Ectodermal cell (in vitro differentiated cells): ENCODE measurements around the gene RWDD1.
"Not testable (repeated sequence)": the region's sequence is repeated elsewhere in the genome, so short reads cannot be mapped to it uniquely, and the experiment has no call there.

ENCODE experiments used
- H3K27ac ChIP-seq: 2 replicates; pipeline ENCODE4 v1.7.0; 2013; ENCODE audit warnings: mild to moderate bottlenecking, low read depth, low read length; ENCODE audit not compliant: insufficient read depth, poor library complexity, severe bottlenecking
- H3K27me3 ChIP-seq: 2 replicates; pipeline ENCODE4 v1.7.0; 2013; ENCODE audit warnings: mild to moderate bottlenecking, low read length; ENCODE audit not compliant: insufficient read depth, control insufficient read depth, poor library complexity, severe bottlenecking
- H3K36me3 ChIP-seq: one replicate; pipeline ENCODE4 v1.7.0; 2013; ENCODE audit warnings: low read length; ENCODE audit not compliant: control insufficient read depth, insufficient read depth
- H3K4me1 ChIP-seq: one replicate; pipeline ENCODE4 v1.7.0; 2013; ENCODE audit warnings: low read length; ENCODE audit not compliant: control insufficient read depth, insufficient read depth
- H3K4me3 ChIP-seq: 2 replicates; pipeline ENCODE4 v1.7.0; 2013; ENCODE audit warnings: low read depth, low read length, control low read depth; ENCODE audit not compliant: insufficient read depth
- H3K9me3 ChIP-seq: 2 replicates; pipeline ENCODE4 v1.7.0; 2013; ENCODE audit warnings: mild to moderate bottlenecking, low read length, moderate library complexity; ENCODE audit not compliant: control insufficient read depth
- WGBS, 2 experiments: methylation state at CpG; one replicate each; pipeline ENCODE4 v1.1.7; 2013; ENCODE audit warnings: missing lambda C conversion rate in 2 of 2; 5-methylcytosine and 5-hydroxymethylcytosine counted together

Gene RWDD1

GRCh38 chr6:116604868-116605267, 33.6 kb downstream of the RWDD1 start:
- not testable (repeated sequence) for H3K4me3 ChIP-seq, H3K36me3 ChIP-seq, H3K27me3 ChIP-seq, H3K27ac ChIP-seq, H3K4me1 ChIP-seq, H3K9me3 ChIP-seq
- WGBS, 2 experiments, result 82 to 94% methylated on average over 3 of the region's 3 CpGs

GRCh38 chr6:116605935-116606334, 34.6 kb downstream of the RWDD1 start:
- no peak overlapping the region for H3K4me3 ChIP-seq
- 92 to 99% methylated on average over 4 of the region's 4 CpGs for WGBS, 2 experiments
- no peaks in the 10 kb centered on the region for H3K36me3 ChIP-seq
- no peaks in the 10 kb centered on the region for H3K9me3 ChIP-seq
- peaks cover under 1% of the 10 kb centered on the region for H3K4me1 ChIP-seq
- H3K27ac ChIP-seq, result no peak overlapping the region
- no peaks in the 10 kb centered on the region for H3K27me3 ChIP-seq

- Histone ChIP-seq H3K27me3 (no peaks in the 10 kb centered on the region), H3K4me3 (no peak overlapping the region), H3K27ac (no peak overlapping the region), H3K4me1 (peaks cover 4% of the 10 kb centered on the region), H3K9me3 (no peaks in the 10 kb centered on the region), H3K36me3 (no peaks in the 10 kb centered on the region)
- WGBS, 2 experiments, result 30 to 48% methylated on average over 3 to 4 of the region's 4 CpGs
Observed at GRCh38 chr6:116611056-116611455, 39.8 kb downstream of the RWDD1 start.

GRCh38 chr6:116615937-116616736, 44.8 kb downstream of the RWDD1 start, which contains the start of gene RSPH4A:
Gene RSPH4A (plus strand): TSS chr6:116616479. CDS start chr6:116616624, 145 bp downstream.
- peaks cover 23% of the 10 kb centered on the region for H3K27me3 ChIP-seq
- peak within 1 kb of the TSS; percentile 55 for H3K4me3 ChIP-seq
- peak within 1 kb of the TSS; percentile 79 for H3K27ac ChIP-seq
- H3K9me3 ChIP-seq, result no peaks in the 10 kb centered on the region
- no peaks in the 10 kb centered on the region for H3K36me3 ChIP-seq
- H3K4me1 ChIP-seq, result peaks cover 1% of the 10 kb centered on the region
- 1% methylated on average over 29 of the region's 29 CpGs for WGBS, 2 experiments

GRCh38 chr6:116616737-116617053, 45.4 kb downstream of the RWDD1 start:
- H3K36me3 ChIP-seq, result no peaks in the 10 kb centered on the region
- peaks cover 23% of the 10 kb centered on the region for H3K27me3 ChIP-seq
- H3K4me3 ChIP-seq, result peak overlapping the region; percentile 55
- H3K4me1 ChIP-seq, result no peaks in the 10 kb centered on the region
- H3K9me3 ChIP-seq, result no peaks in the 10 kb centered on the region
- peak overlapping the region; percentile 27 for H3K27ac ChIP-seq
- WGBS, 2 experiments, result 3 to 5% methylated on average over 16 of the region's 16 CpGs

- H3K27me3 ChIP-seq, result no peaks in the 10 kb centered on the region
- no peaks in the 10 kb centered on the region for H3K4me1 ChIP-seq
- no peaks in the 10 kb centered on the region for H3K9me3 ChIP-seq
- H3K36me3 ChIP-seq, result no peaks in the 10 kb centered on the region
- H3K4me3 ChIP-seq, result no peak overlapping the region
- no peak overlapping the region for H3K27ac ChIP-seq
- WGBS, 2 experiments, result 69 to 74% methylated on average over 2 of the region's 3 CpGs
Observed at GRCh38 chr6:116624036-116624805, 52.9 kb downstream of the RWDD1 start.

- Histone ChIP-seq H3K36me3 (no peaks in the 10 kb centered on the region), H3K4me3 (no peak overlapping the region), H3K27ac (no peak overlapping the region), H3K4me1 (no peaks in the 10 kb centered on the region), H3K27me3 (no peaks in the 10 kb centered on the region), H3K9me3 (no peaks in the 10 kb centered on the region)
- 97 to 99% methylated on average over 3 of the region's 3 CpGs for WGBS, 2 experiments
Observed at GRCh38 chr6:116625872-116626271, 54.6 kb downstream of the RWDD1 start.

- Histone ChIP-seq H3K4me3 (no peak overlapping the region), H3K36me3 (peaks cover 4% of the 10 kb centered on the region), H3K27ac (no peak overlapping the region), H3K4me1 (no peaks in the 10 kb centered on the region), H3K27me3 (no peaks in the 10 kb centered on the region), H3K9me3 (no peaks in the 10 kb centered on the region)
- 76 to 87% methylated on average over 4 of the region's 5 CpGs for WGBS, 2 experiments
Observed at GRCh38 chr6:116629563-116629981, 58.3 kb downstream of the RWDD1 start.

- peaks cover 4% of the 10 kb centered on the region for H3K36me3 ChIP-seq
- H3K9me3 ChIP-seq, result no peaks in the 10 kb centered on the region
- no peak overlapping the region for H3K4me3 ChIP-seq
- no peaks in the 10 kb centered on the region for H3K27me3 ChIP-seq
- no peaks in the 10 kb centered on the region for H3K4me1 ChIP-seq
- H3K27ac ChIP-seq, result no peak overlapping the region
- 88 to 94% methylated on average over 5 of the region's 5 CpGs for WGBS, 2 experiments
Observed at GRCh38 chr6:116631379-116631990, 60.2 kb downstream of the RWDD1 start.

- Histone ChIP-seq H3K36me3 (peaks cover 4% of the 10 kb centered on the region), H3K4me1 (no peaks in the 10 kb centered on the region), H3K9me3 (no peaks in the 10 kb centered on the region), H3K27ac (no peak overlapping the region), H3K27me3 (no peaks in the 10 kb centered on the region), H3K4me3 (no peak overlapping the region)
- 90 to 92% methylated on average over 2 of the region's 2 CpGs for WGBS, 2 experiments
Observed at GRCh38 chr6:116633685-116634084, 62.4 kb downstream of the RWDD1 start.
